Hepatocyte (in vitro differentiated cells): ENCODE results near the gene ARF6. TPM values are rescaled to one million over a fixed set of nuclear protein-coding genes. Genes with fewer than 3 reads are reported as not detected.

ENCODE experiments used
- DNase-seq: peaks from one replicate; pipeline ENCODE4 v3.0.0-alpha.2; 2016; ENCODE audit warnings: low spot score
- H2AFZ ChIP-seq: fragments of 200-600 bp; sonication (generic); 2 replicates; pipeline ENCODE4 v1.6.0; 2016; ENCODE audit warnings: antibody characterized with exemption, mild to moderate bottlenecking
- H3K27ac ChIP-seq: fragments of 200-600 bp; sonication (generic); 2 replicates; pipeline ENCODE4 v1.5.1; 2016; ENCODE audit warnings: mild to moderate bottlenecking
- H3K27me3 ChIP-seq: fragments of 200-600 bp; sonication (generic); 2 replicates; pipeline ENCODE4 v1.6.1; 2016
- H3K36me3 ChIP-seq: fragments of 200-600 bp; sonication (generic); replicated peaks from 2 replicates; pipeline ENCODE4 v1.5.1; 2016; ENCODE audit warnings: low read depth; ENCODE audit not compliant: insufficient read depth
- H3K4me1 ChIP-seq: fragments of 200-600 bp; sonication (generic); 2 replicates; pipeline ENCODE4 v1.5.1; 2016; ENCODE audit warnings: mild to moderate bottlenecking, moderate library complexity; ENCODE audit not compliant: insufficient read depth
- H3K4me2 ChIP-seq: fragments of 200-600 bp; sonication (generic); 2 replicates; pipeline ENCODE4 v1.6.0; 2016
- H3K4me3 ChIP-seq: fragments of 200-600 bp; sonication (generic); 2 replicates; pipeline ENCODE4 v1.5.1; 2016; ENCODE audit warnings: mild to moderate bottlenecking
- H3K79me2 ChIP-seq: fragments of 200-600 bp; sonication (generic); 2 replicates; pipeline ENCODE4 v1.6.0; 2017; ENCODE audit warnings: mild to moderate bottlenecking
- H3K9me2 ChIP-seq: fragments of 200-600 bp; sonication (generic); replicated peaks from 2 replicates; pipeline ENCODE4 v1.6.0; 2017; ENCODE audit warnings: mild to moderate bottlenecking; ENCODE audit not compliant: insufficient read depth
- H3K9me3 ChIP-seq: fragments of 200-600 bp; sonication (generic); 2 replicates; pipeline ENCODE4 v1.5.1; 2016; ENCODE audit warnings: low read depth, mild to moderate bottlenecking
- H4K20me1 ChIP-seq: fragments of 200-600 bp; sonication (generic); 2 replicates; pipeline ENCODE4 v1.6.0; 2016; ENCODE audit warnings: mild to moderate bottlenecking; ENCODE audit not compliant: insufficient read depth, poor library complexity, severe bottlenecking
- CTCF ChIP-seq: fragments of 200-600 bp; sonication (generic); IDR thresholded peaks from 2 replicates; pipeline ENCODE4 v1.5.1; 2016; ENCODE audit warnings: antibody characterized with exemption, mild to moderate bottlenecking; ENCODE audit not compliant: poor library complexity
- EZH2 ChIP-seq: fragments of 200-600 bp; sonication (generic); IDR thresholded peaks from 2 replicates; pipeline ENCODE4 v1.6.1; 2016; ENCODE audit warnings: antibody characterized with exemption, mild to moderate bottlenecking, borderline replicate concordance
- EZH2phosphoT487 ChIP-seq: fragments of 200-600 bp; sonication (generic); IDR thresholded peaks from one replicate; pipeline ENCODE4 v1.6.1; 2018; ENCODE audit warnings: antibody characterized with exemption, mild to moderate bottlenecking, low read depth, moderate library complexity; ENCODE audit not compliant: unreplicated experiment, severe bottlenecking
- WGBS: methylation state at CpG from one replicate; pipeline ENCODE4 v1.1.6; 2016; ENCODE audit warnings: low lambda C conversion rate; ENCODE audit errors: missing lambda C conversion rate; 5-methylcytosine and 5-hydroxymethylcytosine counted together
- polyA plus RNA-seq: library from polyadenylated mRNA; unstranded; fragments of >200 nt; fragmentation: Nextera tagmentation; extraction: Ambion mirVana; gene quantifications from 2 replicates; pipeline ENCODE4 v1.2.1, GENCODE V29; 2016
- total RNA-seq: library from RNA; depleted of rRNA; stranded (reverse); fragments of >200 nt; gene quantifications from 2 replicates; pipeline ENCODE4 v1.2.3, GENCODE V29; 2014

ARF6 gene
- total and polyA plus RNA-seq, 2 experiments from 2014 or later = 53.9 to 64.8 TPM

DNA sequence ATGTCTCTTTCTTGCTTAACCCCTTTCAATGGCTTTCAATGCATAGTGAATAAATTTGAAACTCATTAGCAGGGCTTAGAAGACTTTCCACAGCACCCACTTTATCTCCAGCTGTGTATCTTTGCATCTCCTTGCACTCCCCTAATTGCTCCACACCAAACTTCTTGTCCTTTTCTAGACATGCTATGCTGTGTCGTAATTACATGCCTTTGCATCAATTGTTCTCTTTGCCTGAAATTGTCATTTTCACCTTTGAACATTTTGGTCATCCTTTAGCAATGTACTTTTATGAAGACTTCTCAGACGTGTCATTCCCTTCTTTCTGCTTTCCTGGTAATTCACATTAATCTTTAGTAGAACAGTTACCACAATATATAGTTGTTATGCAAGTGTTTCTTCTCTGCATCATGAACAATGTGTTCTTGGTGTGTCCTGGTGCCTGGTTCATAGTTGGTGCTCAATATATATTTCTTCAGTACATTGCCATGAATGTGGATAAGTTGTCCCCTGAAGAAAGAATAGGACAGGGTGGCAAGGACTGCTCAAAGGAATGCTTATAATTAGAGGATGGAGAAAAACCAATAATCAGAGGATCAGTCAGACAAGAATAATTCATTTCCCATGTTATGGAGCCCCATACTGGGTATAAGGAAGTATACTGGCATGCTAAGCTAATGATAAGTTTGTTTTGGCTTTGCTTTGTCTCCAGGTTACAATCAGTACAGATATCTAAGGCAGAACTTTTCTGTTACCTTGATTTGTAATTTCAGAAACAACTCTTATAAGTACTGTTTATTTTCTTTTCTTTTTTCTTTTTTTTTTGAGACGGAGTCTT is 27.2 kb downstream of the ARF6 start:
- no peaks in the 10 kb centered on the region for H4K20me1 ChIP-seq
- H3K4me3 ChIP-seq = no peak overlapping the region
- no peaks in the 10 kb centered on the region for H3K27me3 ChIP-seq
- H2AFZ ChIP-seq = no peak overlapping the region
- H3K27ac ChIP-seq = peak overlapping the region; percentile 59
- no peak for DNase-seq
- no peaks in the 10 kb centered on the region for H3K9me2 ChIP-seq
- no peaks in the 10 kb centered on the region for H3K4me1 ChIP-seq
- H3K4me2 ChIP-seq = no peak overlapping the region
- no peak for TF ChIP-seq EZH2
- no peak for TF ChIP-seq EZH2phosphoT487
- TF ChIP-seq CTCF = no peak
- no peaks in the 10 kb centered on the region for H3K9me3 ChIP-seq
- H3K36me3 ChIP-seq = no peaks in the 10 kb centered on the region
- 76% methylated on average over 3 of the region's 3 CpGs for WGBS
- H3K79me2 ChIP-seq = no peaks in the 10 kb centered on the region

DNA sequence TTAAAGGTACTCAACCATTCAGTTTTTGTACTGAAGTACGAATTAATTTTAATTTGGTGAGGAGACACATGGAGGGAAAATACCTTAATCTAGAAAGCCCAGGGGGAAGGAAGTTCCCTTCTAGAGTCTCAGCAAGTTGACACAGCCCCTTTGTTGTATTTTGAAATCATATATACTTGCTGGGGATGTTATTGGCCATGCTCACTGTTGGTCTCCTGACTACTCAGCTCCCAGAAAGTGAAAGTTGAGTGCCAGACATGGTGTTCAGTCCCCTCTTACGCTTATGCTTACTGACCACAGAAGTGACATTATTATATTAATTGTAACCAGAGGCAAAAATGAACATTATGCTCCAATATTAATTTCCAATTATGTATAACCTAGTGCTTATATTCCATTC is 28.1 kb downstream of the ARF6 start:
- 96% methylated on average over 2 of the region's 2 CpGs for WGBS
- no peaks in the 10 kb centered on the region for H3K4me1 ChIP-seq
- no peaks in the 10 kb centered on the region for H3K9me2 ChIP-seq
- TF ChIP-seq EZH2 (no peak), EZH2phosphoT487 (no peak), CTCF (no peak)
- H3K27me3 ChIP-seq = no peaks in the 10 kb centered on the region
- H3K79me2 ChIP-seq = no peaks in the 10 kb centered on the region
- peak overlapping the region; percentile 59 for H3K27ac ChIP-seq
- no peak for DNase-seq
- H2AFZ ChIP-seq = no peak overlapping the region
- H3K4me3 ChIP-seq = no peak overlapping the region
- no peaks in the 10 kb centered on the region for H3K9me3 ChIP-seq
- no peaks in the 10 kb centered on the region for H4K20me1 ChIP-seq
- no peak overlapping the region for H3K4me2 ChIP-seq
- no peaks in the 10 kb centered on the region for H3K36me3 ChIP-seq

GRCh38 chr14:49921401-49921800 is 28.5 kb downstream of the ARF6 start:
- Histone ChIP-seq H3K79me2 (no peaks in the 10 kb centered on the region), H3K27me3 (no peaks in the 10 kb centered on the region), H3K4me3 (no peak overlapping the region), H3K36me3 (no peaks in the 10 kb centered on the region), H3K4me2 (no peak overlapping the region), H4K20me1 (no peaks in the 10 kb centered on the region), H3K4me1 (no peaks in the 10 kb centered on the region), H2AFZ (no peak overlapping the region), H3K9me3 (no peaks in the 10 kb centered on the region), H3K27ac (no peak overlapping the region), H3K9me2 (no peaks in the 10 kb centered on the region)
- DNase-seq = no peak
- no peak for TF ChIP-seq EZH2phosphoT487
- TF ChIP-seq CTCF = no peak
- no peak for TF ChIP-seq EZH2
- WGBS = 94% methylated on average over 1 of the region's 1 CpG
